ENCODE results near the gene ADGRA1.
A peak's percentile ranks its signal among the peaks of the same experiment; 100 is the strongest.

Gene ADGRA1

GRCh38 chr10:133140417-133141143, 52.9 kb downstream of the ADGRA1 start:
- TF ChIP-seq ZBTB17 (tag by site-specific recombination; IDR thresholded peaks at IDR 0.05) (no peak), KLF1 (tag by site-specific recombination; IDR thresholded peaks at IDR 0.05) (peak; percentile 66), KLF8 (tag by site-specific recombination; IDR thresholded peaks at IDR 0.05) (0 out of 2 replicates have a peak, but pooled peaks have one; percentile 18), ZIC2 (tag by site-specific recombination; IDR thresholded peaks at IDR 0.05) (0 out of 2 replicates have a peak, but pooled peaks have one; percentile 27), KLF17 (tag by site-specific recombination; IDR thresholded peaks at IDR 0.05) (0 out of 2 replicates have a peak, but pooled peaks have one; percentile 33)
- CTCF ChIA-PET, result interaction anchor here (1.1 kb wide), 1 partner anchor 167 kb away, joined by 3 read pairs; no protein-coding TSS in a partner anchor
- Histone ChIP-seq H3K4me1 (ENCODE audit: control insufficient read depth, insufficient read depth, low read length) (no peaks in the 10 kb centered on the region), H3K4me3 (ENCODE audit: low read depth, low read length) (no peak overlapping the region), H3K36me3 (ENCODE audit: control insufficient read depth in 2 of 2, insufficient read depth in 1 of 2, low read length in 2 of 2) (no peaks in the 10 kb centered on the region), H3K9me3 (ENCODE audit: control insufficient read depth, insufficient read depth, low read depth, low read length) (no peaks in the 10 kb centered on the region), H3K27ac (ENCODE audit: extremely low read depth, low read depth, low read length) (no peak overlapping the region)
- POLR2A ChIA-PET, result no interaction called here

- H3K4me1 ChIP-seq (ENCODE audit: control insufficient read depth, insufficient read depth, low read length), result no peaks in the 10 kb centered on the region
- CTCF ChIA-PET, result no interaction called here
Measured at GRCh38 chr10:133141144-133141957, 53.6 kb downstream of the ADGRA1 start.

More at GRCh38 chr10:133141144-133141957, 53.6 kb downstream of the ADGRA1 start:
- POLR2A ChIA-PET, result no interaction called here
- Histone ChIP-seq H3K27ac (ENCODE audit: extremely low read depth, low read depth, low read length) (no peak overlapping the region), H3K36me3 (ENCODE audit: control insufficient read depth in 2 of 2, insufficient read depth in 1 of 2, low read length in 2 of 2) (no peaks in the 10 kb centered on the region), H3K4me3 (ENCODE audit: low read depth, low read length) (no peak overlapping the region), H3K9me3 (ENCODE audit: control insufficient read depth, insufficient read depth, low read depth, low read length) (no peaks in the 10 kb centered on the region)
- TF ChIP-seq, protein P1, sequence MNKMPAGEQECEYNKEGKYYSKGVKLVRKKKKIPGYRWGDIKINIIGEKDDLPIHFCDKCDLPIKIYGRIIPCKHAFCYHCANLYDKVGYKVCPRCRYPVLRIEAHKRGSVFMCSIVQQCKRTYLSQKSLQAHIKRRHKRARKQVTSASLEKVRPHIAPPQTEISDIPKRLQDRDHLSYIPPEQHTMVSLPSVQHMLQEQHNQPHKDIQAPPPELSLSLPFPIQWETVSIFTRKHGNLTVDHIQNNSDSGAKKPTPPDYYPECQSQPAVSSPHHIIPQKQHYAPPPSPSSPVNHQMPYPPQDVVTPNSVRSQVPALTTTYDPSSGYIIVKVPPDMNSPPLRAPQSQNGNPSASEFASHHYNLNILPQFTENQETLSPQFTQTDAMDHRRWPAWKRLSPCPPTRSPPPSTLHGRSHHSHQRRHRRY (tag by site-specific recombination; IDR thresholded peaks at IDR 0.05), result no peak
- no peak for TF ChIP-seq ZNF843 (tag by site-specific recombination; IDR thresholded peaks at IDR 0.05)
- TF ChIP-seq, protein P2, sequence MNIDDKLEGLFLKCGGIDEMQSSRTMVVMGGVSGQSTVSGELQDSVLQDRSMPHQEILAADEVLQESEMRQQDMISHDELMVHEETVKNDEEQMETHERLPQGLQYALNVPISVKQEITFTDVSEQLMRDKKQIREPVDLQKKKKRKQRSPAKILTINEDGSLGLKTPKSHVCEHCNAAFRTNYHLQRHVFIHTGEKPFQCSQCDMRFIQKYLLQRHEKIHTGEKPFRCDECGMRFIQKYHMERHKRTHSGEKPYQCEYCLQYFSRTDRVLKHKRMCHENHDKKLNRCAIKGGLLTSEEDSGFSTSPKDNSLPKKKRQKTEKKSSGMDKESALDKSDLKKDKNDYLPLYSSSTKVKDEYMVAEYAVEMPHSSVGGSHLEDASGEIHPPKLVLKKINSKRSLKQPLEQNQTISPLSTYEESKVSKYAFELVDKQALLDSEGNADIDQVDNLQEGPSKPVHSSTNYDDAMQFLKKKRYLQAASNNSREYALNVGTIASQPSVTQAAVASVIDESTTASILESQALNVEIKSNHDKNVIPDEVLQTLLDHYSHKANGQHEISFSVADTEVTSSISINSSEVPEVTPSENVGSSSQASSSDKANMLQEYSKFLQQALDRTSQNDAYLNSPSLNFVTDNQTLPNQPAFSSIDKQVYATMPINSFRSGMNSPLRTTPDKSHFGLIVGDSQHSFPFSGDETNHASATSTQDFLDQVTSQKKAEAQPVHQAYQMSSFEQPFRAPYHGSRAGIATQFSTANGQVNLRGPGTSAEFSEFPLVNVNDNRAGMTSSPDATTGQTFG (tag by site-specific recombination; IDR thresholded peaks at IDR 0.05; ENCODE audit: borderline replicate concordance), result no peak
- peak; percentile 33; the same call in 1 of the 2 replicates for TF ChIP-seq ZIC2 (tag by site-specific recombination; IDR thresholded peaks at IDR 0.05)
- TF ChIP-seq HOXA7 (CRISPR knock-in tag; IDR thresholded peaks at IDR 0.05; ENCODE audit: borderline replicate concordance), result no peak
- TF ChIP-seq, protein P3, sequence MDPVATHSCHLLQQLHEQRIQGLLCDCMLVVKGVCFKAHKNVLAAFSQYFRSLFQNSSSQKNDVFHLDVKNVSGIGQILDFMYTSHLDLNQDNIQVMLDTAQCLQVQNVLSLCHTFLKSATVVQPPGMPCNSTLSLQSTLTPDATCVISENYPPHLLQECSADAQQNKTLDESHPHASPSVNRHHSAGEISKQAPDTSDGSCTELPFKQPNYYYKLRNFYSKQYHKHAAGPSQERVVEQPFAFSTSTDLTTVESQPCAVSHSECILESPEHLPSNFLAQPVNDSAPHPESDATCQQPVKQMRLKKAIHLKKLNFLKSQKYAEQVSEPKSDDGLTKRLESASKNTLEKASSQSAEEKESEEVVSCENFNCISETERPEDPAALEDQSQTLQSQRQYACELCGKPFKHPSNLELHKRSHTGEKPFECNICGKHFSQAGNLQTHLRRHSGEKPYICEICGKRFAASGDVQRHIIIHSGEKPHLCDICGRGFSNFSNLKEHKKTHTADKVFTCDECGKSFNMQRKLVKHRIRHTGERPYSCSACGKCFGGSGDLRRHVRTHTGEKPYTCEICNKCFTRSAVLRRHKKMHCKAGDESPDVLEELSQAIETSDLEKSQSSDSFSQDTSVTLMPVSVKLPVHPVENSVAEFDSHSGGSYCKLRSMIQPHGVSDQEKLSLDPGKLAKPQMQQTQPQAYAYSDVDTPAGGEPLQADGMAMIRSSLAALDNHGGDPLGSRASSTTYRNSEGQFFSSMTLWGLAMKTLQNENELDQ (tag by site-specific recombination; IDR thresholded peaks at IDR 0.05; ENCODE audit: low read depth), result no peak
- TF ChIP-seq ZNF404 (tag by site-specific recombination; IDR thresholded peaks at IDR 0.05), result no peak
- TF ChIP-seq ZNF292 (tag by site-specific recombination; IDR thresholded peaks at IDR 0.05; ENCODE audit: borderline replicate concordance, low read depth), result no peak
- TF ChIP-seq PRDM6 (tag by site-specific recombination; IDR thresholded peaks at IDR 0.05), result no peak
- TF ChIP-seq GLIS1 (tag by site-specific recombination; IDR thresholded peaks at IDR 0.05), result 0 out of 2 replicates have a peak, but pooled peaks have one; percentile 10
